A673 (cell line): ENCODE results near the gene RTBDN.

Source experiments
- CTCF ChIP-seq: fragments of 300-800, 200-600 bp; sonication (generic); conservative IDR thresholded peaks from 2 replicates; pipeline ENCODE4 v1.5.1; 2017; ENCODE audit warnings: low read depth, mild to moderate bottlenecking, antibody characterized with exemption, low read length, moderate library complexity, mixed read lengths
- EZH2 ChIP-seq: fragments of 200-600 bp; sonication (generic); IDR thresholded peaks from 2 replicates; pipeline ENCODE4 v1.6.1; 2017; ENCODE audit warnings: borderline replicate concordance, low read depth, mild to moderate bottlenecking, mixed read lengths, antibody characterized with exemption, low read length; ENCODE audit not compliant: poor library complexity, severe bottlenecking

GRCh38 chr19:12794196-12794941 lies 40.0 kb downstream of the RTBDN start:
- no peak for TF ChIP-seq CTCF
- TF ChIP-seq EZH2: no peak
